Activated CD8-positive, alpha-beta memory T cell treated with anti-CD3 and anti-CD28 coated beads for 4 hours (primary cell): ENCODE measurements around the gene KIF1A.

ENCODE experiments used
- DNase-seq, 2 donors: peaks; one replicate each; pipeline ENCODE4 v3.0.0-alpha.2; 2020; ENCODE audit warnings: low read depth in 2 of 2

The KIF1A gene

GRCh38 chr2:240768216-240768615, 51.8 kb downstream of the KIF1A start:
- no peak for DNase-seq

- DNase-seq: no peak
These were observed 52.7 kb downstream of the KIF1A start for GRCh38 chr2:240767341-240767740.

- DNase-seq: no peak
These were observed 53.9 kb downstream of the KIF1A start for GRCh38 chr2:240766072-240766471.

- no peak for DNase-seq
These were observed 55.0 kb downstream of the KIF1A start for GRCh38 chr2:240765007-240765406.

GRCh38 chr2:240764605-240765004, 55.4 kb downstream of the KIF1A start:
- no peak for DNase-seq

- no peak for DNase-seq
These were observed 57.0 kb downstream of the KIF1A start for GRCh38 chr2:240762971-240763370.

GRCh38 chr2:240762249-240762648, 57.8 kb downstream of the KIF1A start:
- no peak for DNase-seq

- DNase-seq: no peak
These were observed 59.3 kb downstream of the KIF1A start for GRCh38 chr2:240760576-240761246.

GRCh38 chr2:240760121-240760520, 59.9 kb downstream of the KIF1A start:
- no peak for DNase-seq

- no peak for DNase-seq
These were observed 60.6 kb downstream of the KIF1A start for GRCh38 chr2:240759459-240759858.

- no peak for DNase-seq
These were observed 62.9 kb downstream of the KIF1A start for GRCh38 chr2:240757086-240757614.

GRCh38 chr2:240752209-240752608, 67.8 kb downstream of the KIF1A start:
- DNase-seq: no peak

GRCh38 chr2:240750409-240750808, 69.6 kb downstream of the KIF1A start:
- no peak for DNase-seq

- DNase-seq: no peak
These were observed 70.5 kb downstream of the KIF1A start for GRCh38 chr2:240749516-240749915.

- DNase-seq: no peak
These were observed 72.8 kb downstream of the KIF1A start for GRCh38 chr2:240747256-240747655.

- DNase-seq: no peak
These were observed 73.3 kb downstream of the KIF1A start for GRCh38 chr2:240746671-240747070.

- DNase-seq: no peak
These were observed 74.1 kb downstream of the KIF1A start for GRCh38 chr2:240745962-240746361.

- DNase-seq: no peak
These were observed 74.6 kb downstream of the KIF1A start for GRCh38 chr2:240745456-240745855.

GRCh38 chr2:240742602-240743095, 77.4 kb downstream of the KIF1A start:
- no peak for DNase-seq

GRCh38 chr2:240741091-240741490, 78.9 kb downstream of the KIF1A start:
- DNase-seq: no peak

GRCh38 chr2:240739797-240740196, 80.2 kb downstream of the KIF1A start:
- DNase-seq: peak; percentile 18 to 19

- DNase-seq: no peak
These were observed 82.1 kb downstream of the KIF1A start for GRCh38 chr2:240737958-240738357.

GRCh38 chr2:240737512-240737911, 82.5 kb downstream of the KIF1A start:
- DNase-seq: no peak
